ENCODE measurements around the gene RNF121. TPM values are rescaled to one million over a fixed set of nuclear protein-coding genes. Genes with fewer than 3 reads are reported as not detected.
A peak's percentile ranks its signal among the peaks of the same experiment; 100 is the strongest.

Gene RNF121
- total RNA-seq, 1 donor, result 22.9 TPM

DNA sequence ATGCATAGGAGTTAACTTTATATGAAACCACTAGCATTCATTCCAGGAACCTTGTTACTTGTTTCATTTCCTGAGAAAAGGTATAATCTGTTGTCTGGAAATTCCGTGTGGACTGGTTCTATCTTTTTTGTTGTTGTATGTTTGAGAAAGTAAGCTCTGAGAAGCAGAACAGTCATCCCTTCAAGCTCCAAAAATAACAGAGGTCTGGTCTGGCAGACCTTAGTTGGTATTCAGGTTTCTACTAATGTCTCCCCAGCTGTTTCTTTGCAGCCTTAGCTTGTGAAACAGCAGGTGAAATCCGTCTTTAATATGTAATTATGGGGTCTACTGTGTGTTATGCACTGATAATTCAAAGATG is 2.4 kb downstream of the RNF121 start:
- TF ChIP-seq, protein P1, sequence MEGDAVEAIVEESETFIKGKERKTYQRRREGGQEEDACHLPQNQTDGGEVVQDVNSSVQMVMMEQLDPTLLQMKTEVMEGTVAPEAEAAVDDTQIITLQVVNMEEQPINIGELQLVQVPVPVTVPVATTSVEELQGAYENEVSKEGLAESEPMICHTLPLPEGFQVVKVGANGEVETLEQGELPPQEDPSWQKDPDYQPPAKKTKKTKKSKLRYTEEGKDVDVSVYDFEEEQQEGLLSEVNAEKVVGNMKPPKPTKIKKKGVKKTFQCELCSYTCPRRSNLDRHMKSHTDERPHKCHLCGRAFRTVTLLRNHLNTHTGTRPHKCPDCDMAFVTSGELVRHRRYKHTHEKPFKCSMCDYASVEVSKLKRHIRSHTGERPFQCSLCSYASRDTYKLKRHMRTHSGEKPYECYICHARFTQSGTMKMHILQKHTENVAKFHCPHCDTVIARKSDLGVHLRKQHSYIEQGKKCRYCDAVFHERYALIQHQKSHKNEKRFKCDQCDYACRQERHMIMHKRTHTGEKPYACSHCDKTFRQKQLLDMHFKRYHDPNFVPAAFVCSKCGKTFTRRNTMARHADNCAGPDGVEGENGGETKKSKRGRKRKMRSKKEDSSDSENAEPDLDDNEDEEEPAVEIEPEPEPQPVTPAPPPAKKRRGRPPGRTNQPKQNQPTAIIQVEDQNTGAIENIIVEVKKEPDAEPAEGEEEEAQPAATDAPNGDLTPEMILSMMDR (IDR thresholded peaks at IDR 0.05; ENCODE audit: insufficient read depth, low read length), result no peak
- no peak overlapping the region for H3K4me3 ChIP-seq (ENCODE audit: low read depth, low read length)
- peak; percentile 58 for DNase-seq (ENCODE audit: low read depth)

DNA sequence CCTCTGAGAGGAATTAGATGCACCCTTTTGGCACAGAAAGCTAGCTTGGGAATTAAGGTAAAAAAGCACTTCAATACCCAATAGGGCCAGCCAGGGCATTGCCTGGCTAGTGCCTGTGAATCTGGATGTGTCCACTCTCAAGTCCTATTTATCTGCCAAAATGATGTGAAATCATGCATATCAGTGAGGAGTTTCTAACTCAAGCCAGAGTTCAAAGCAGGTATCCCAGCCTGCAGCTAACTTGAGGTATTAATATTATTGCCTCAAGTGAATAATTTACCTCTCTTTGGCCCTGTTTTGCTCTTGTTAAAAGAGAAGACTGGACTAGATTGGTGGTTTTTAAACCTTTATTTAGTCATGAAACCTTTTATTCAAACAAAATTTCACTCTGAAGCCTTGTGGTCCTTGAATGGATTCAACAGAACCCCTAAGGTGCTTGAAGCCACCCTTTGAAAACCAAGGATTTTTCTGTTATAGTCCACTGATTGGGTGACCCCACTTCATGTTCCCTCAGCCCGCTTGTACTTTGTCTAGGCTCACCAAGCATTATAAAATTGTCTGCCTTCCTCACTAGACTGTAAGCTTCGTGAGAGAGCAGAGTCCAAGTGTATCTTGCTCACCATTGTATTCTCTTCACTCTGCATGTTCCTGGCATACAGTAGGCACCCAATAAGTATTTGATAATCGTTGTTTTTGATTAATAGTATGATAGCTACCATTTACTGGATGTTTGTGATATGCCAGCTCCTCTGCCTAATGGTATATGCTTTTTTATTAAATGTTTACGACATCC is 4.5 kb downstream of the RNF121 start:
- H3K4me3 ChIP-seq (ENCODE audit: low read depth, low read length), result no peak overlapping the region
- TF ChIP-seq, protein P1 (IDR thresholded peaks at IDR 0.05; ENCODE audit: insufficient read depth, low read length), result no peak
- no peak for DNase-seq (ENCODE audit: low read depth)

- H3K4me3 ChIP-seq (ENCODE audit: low read depth, low read length), result no peak overlapping the region
- no peak for DNase-seq (ENCODE audit: low read depth)
- TF ChIP-seq, protein P1 (IDR thresholded peaks at IDR 0.05; ENCODE audit: insufficient read depth, low read length), result no peak
Observed at GRCh38 chr11:71934213-71934612, 5.4 kb downstream of the RNF121 start.

DNA sequence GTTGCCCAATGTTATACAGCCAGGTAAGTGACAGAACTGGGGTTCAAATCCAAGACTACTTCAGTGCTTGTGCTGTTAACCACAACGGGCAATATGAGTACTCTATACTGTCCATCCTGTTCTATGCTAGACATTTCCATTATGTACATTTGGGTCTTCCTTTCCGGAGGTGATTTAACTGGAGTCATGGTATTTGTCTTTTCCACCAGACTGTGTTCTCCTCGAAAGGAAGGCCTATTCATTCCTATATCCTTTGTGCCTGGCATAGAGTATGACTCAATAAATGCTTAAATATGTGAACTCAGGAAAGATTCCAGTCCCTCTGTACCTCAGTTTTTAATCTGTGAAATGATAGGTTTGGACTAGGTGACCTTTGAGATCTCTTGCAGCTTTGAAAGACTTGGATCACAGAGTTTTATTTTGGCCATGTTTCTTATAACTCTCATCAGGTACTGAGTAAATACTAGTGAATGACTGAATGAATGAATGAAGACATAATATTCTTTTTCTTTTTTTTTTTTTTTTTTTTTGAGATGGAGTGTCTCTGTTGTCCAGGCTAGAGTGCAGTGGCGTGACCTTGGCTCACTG is 6.6 kb downstream of the RNF121 start:
- no peak overlapping the region for H3K4me3 ChIP-seq (ENCODE audit: low read depth, low read length)
- no peak for DNase-seq (ENCODE audit: low read depth)
- TF ChIP-seq, protein P1 (IDR thresholded peaks at IDR 0.05; ENCODE audit: insufficient read depth, low read length), result no peak

- TF ChIP-seq, protein P1 (IDR thresholded peaks at IDR 0.05; ENCODE audit: insufficient read depth, low read length), result no peak
- no peak overlapping the region for H3K4me3 ChIP-seq (ENCODE audit: low read depth, low read length)
- peak; percentile 75 for DNase-seq (ENCODE audit: low read depth)
Observed at GRCh38 chr11:71936825-71937224, 8.0 kb downstream of the RNF121 start.

DNA sequence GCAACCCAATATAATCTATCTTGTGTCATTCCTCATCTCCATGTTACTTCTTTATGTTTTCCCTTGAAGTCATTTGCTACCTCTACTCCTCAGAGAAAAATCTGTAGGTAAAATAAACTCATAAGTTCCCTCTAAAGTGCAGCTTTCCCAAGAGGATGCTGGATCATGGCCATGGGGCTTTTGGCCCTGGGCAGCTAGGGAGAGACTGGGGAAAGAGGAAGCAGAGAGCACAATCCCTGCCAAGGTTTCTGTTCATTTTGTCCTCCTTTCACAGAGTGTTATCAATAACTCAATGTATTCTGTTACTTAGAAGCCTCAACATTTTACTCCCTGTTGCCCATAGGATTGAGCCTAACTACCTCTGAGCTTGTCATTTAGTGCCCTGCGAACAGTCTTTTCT is 9.0 kb downstream of the RNF121 start:
- H3K4me3 ChIP-seq (ENCODE audit: low read depth, low read length), result no peak overlapping the region
- no peak for DNase-seq (ENCODE audit: low read depth)
- TF ChIP-seq, protein P1 (IDR thresholded peaks at IDR 0.05; ENCODE audit: insufficient read depth, low read length), result no peak
